ENCODE data around the gene HMGA1.

The HMGA1 gene

GRCh38 chr6:34292954-34293353 lies 56.3 kb downstream of the HMGA1 start:
- no peak for DNase-seq (ENCODE audit: low spot score)

- no peak for DNase-seq (ENCODE audit: low spot score)
These were observed 59.0 kb downstream of the HMGA1 start for GRCh38 chr6:34295721-34296120.
